HuH-7.5 (cell line): Measurements from ENCODE around the gene RNASE9.
"Not testable (repeated sequence)": the region's sequence is repeated elsewhere in the genome, so short reads cannot be mapped to it uniquely, and the experiment has no call there.

Source experiments
- DNase-seq: peaks from one replicate; pipeline ENCODE4 v3.0.0; 2011; ENCODE audit warnings: low spot score

RNASE9 gene

GRCh38 chr14:20560961-20561360 is at the start of gene RNASE9:
Gene RNASE9 (minus strand): TSS chr14:20561047.
- no peak for DNase-seq

- DNase-seq, result peak; percentile 70
Observed at GRCh38 chr14:20610002-20610765, 49.3 kb upstream of the RNASE9 start.

- DNase-seq, result peak; percentile 57
Observed at GRCh38 chr14:20609215-20610001, 48.6 kb upstream of the RNASE9 start.

- DNase-seq, result no peak
Observed at GRCh38 chr14:20608383-20609110, 47.7 kb upstream of the RNASE9 start.

- DNase-seq, result no peak
Observed at GRCh38 chr14:20607617-20608016, 46.8 kb upstream of the RNASE9 start.

GRCh38 chr14:20606902-20607242 is 46.0 kb upstream of the RNASE9 start:
- DNase-seq, result no peak

GRCh38 chr14:20606190-20606901 is 45.5 kb upstream of the RNASE9 start:
- DNase-seq, result peak; percentile 76

- no peak for DNase-seq
Observed at GRCh38 chr14:20603813-20604690, 43.2 kb upstream of the RNASE9 start.

- DNase-seq, result no peak
Observed at GRCh38 chr14:20602583-20602982, 41.7 kb upstream of the RNASE9 start.

- no peak for DNase-seq
Observed at GRCh38 chr14:20601522-20601921, 40.7 kb upstream of the RNASE9 start.

- DNase-seq, result no peak
Observed at GRCh38 chr14:20597108-20597507, 36.3 kb upstream of the RNASE9 start.

- DNase-seq, result not testable (repeated sequence)
Observed at GRCh38 chr14:20595726-20596125, 34.9 kb upstream of the RNASE9 start.

- DNase-seq, result no peak
Observed at GRCh38 chr14:20592574-20592973, 31.7 kb upstream of the RNASE9 start.

GRCh38 chr14:20591235-20591634 is 30.4 kb upstream of the RNASE9 start, which contains the start of gene RNASE12:
Gene RNASE12 (minus strand): TSS chr14:20591376. CDS start chr14:20590723, 653 bp downstream.
- DNase-seq, result no peak

- no peak for DNase-seq
Observed at GRCh38 chr14:20587489-20588154, 26.8 kb upstream of the RNASE9 start, which contains the start of gene RNASE11. Gene RNASE11 (minus strand): TSS chr14:20588001.

GRCh38 chr14:20583908-20584307 is 23.1 kb upstream of the RNASE9 start:
- DNase-seq, result no peak

- DNase-seq, result no peak
Observed at GRCh38 chr14:20583142-20583541, 22.3 kb upstream of the RNASE9 start.

- no peak for DNase-seq
Observed at GRCh38 chr14:20580242-20580641, 19.4 kb upstream of the RNASE9 start.

GRCh38 chr14:20578784-20579502 is 18.1 kb upstream of the RNASE9 start:
- DNase-seq, result no peak

- no peak for DNase-seq
Observed at GRCh38 chr14:20578325-20578724, 17.5 kb upstream of the RNASE9 start.
